NCI-H187 treated with DMSO at 0.1 percent for 48 hours (cell line): ENCODE measurements around the gene TEAD1.

Experiments used
- DNase-seq: peaks from one replicate; lab custom pipeline; 2025; lab: John Stamatoyannopoulos, UW

Gene TEAD1

DNA sequence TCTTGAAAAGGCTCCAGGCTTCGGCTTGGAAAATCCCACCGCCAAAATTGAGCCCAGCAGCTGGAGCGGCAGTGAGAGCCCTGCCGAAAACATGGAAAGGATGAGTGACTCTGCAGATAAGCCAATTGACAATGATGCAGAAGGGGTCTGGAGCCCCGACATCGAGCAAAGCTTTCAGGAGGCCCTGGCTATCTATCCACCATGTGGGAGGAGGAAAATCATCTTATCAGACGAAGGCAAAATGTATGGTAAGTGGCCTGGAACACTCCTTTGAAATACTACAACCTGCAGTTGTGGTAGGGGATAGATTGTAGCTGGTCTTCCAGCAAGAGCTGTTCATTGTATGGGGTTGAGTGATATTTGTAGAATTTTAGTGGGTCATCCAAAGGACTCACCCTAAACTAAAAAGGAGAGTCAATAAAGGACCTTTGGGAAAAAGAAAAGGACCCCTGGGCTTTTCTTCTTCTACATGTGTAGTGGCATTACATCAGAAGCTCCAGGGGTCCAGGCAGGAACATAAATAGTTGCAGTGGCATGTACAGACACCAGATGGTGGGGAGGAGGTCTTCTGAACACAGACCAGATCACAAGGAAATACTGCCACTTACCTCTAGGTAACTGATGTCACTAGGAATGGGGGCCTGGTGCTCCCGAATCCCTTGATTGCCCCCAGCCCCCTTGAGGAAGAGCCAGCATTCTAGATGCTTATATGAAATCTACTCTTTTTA is 90.1 kb downstream of the TEAD1 start:
- DNase-seq = no peak

DNA sequence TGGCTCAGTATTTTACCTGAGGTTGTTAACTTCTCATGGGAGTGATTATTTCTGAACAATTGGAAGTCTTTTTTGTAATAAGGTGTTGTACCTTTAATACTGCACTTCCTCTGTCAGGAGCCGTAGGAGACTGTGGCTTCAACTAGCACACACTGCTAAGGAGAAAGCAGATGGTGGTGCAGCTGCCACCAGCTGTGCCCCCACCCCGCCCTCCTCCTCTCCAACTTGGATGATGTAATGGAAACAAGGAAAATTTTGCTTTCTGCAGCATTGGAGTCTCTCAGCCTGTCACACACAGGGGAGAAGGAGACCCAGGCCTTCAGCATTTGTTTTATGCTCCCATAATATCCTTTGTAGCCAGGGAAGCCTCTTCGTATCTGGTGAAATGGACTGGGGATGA is 91.2 kb downstream of the TEAD1 start:
- peak; percentile 26 for DNase-seq

- no peak for DNase-seq
Measured at GRCh38 chr11:12767027-12767426, 92.8 kb downstream of the TEAD1 start.

- DNase-seq = no peak
Measured at GRCh38 chr11:12767577-12767976, 93.4 kb downstream of the TEAD1 start.

- DNase-seq = no peak
Measured at GRCh38 chr11:12768726-12769673, 94.8 kb downstream of the TEAD1 start.

GRCh38 chr11:12769834-12770345 is 95.7 kb downstream of the TEAD1 start:
- DNase-seq = no peak

GRCh38 chr11:12770435-12770834 is 96.2 kb downstream of the TEAD1 start:
- DNase-seq = no peak

DNA sequence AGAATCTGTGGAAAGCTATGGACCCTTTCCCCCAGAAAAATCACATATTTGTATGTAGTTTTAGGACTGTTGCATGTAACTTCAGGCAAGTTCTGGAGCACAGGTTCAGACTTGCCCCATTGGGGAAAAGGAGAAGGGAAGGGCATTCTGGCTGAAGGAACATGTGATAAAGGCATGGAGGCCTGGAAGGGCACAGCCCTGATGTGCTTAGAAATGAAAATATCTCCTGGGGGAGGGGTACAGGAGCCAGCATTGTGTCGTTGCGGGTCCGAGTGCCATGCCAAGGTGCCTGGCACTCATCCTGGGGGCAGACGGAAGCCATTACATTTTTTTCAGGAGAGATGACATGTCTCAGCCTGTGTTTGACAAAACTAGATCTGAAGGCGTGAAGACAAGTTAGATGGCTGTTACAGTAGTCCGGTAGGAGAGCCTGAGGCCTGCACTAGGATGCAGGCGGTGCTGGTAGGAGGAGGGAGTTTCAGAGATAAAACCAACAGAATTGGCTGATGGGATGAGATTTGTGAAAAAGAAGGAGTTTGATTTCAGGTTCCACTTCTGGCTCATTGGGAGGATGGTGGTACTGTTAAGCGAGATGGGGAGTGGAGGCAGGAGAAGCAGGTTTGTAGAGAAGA is 96.9 kb downstream of the TEAD1 start:
- no peak for DNase-seq

- DNase-seq = no peak
Measured at GRCh38 chr11:12771875-12772274, 97.7 kb downstream of the TEAD1 start.

DNA sequence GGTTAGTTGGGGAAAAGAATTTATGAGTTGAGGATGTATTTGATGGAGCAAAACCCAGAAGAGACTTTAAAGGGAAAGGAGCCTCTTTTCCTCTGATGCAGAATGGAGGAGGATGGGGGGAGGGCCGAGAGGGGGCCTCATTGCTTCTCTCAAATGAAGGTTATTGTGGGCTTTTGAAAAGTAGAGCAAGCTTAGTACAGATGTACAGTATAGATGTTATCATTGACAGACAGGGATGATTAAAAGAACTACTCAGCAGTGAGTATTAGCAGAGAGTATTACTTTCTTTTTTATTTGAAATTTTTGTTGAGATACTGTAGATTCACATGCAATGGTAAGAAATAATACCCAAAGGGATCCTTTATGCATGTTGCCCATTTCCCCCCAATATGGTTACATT is 98.1 kb downstream of the TEAD1 start:
- no peak for DNase-seq

DNA sequence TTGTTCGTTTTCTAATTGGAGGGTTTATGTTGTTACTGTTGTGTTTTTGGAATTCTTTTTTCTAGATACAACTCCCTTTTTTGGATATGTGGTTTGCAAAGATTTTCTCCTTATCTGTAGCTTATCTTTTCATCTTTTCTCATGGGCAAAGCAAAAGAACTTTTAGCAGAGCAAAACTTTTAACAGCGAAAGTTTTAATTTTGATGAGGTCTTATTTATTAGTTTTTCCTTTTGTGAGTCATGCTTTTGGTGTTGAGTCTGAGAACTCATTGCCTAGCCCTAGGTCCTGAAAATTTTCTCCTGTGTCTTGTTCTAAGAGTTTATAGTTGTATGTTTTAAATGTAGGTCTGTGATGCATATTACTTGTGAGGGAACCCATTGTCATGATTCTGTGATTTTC is 99.4 kb downstream of the TEAD1 start:
- no peak for DNase-seq

DNA sequence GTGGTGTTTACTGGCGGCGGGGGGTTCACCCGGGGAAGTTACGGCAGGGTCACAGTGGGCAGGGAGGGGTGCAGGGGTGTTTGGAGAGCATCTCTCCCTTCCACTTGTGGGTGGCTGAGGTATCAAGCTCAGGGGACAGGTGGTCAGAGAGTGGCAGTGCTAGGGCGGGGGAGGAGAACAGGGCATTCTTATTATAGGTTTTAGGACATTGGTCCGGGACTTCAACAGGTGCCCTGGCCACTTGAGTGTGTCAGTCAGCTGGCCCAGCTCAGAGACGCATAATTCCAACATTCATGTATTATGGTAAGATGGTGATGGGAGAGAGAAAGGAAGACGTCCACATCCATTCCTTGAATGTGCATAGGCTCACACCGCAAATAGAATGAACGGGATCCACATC is 101.7 kb downstream of the TEAD1 start:
- DNase-seq = no peak

DNA sequence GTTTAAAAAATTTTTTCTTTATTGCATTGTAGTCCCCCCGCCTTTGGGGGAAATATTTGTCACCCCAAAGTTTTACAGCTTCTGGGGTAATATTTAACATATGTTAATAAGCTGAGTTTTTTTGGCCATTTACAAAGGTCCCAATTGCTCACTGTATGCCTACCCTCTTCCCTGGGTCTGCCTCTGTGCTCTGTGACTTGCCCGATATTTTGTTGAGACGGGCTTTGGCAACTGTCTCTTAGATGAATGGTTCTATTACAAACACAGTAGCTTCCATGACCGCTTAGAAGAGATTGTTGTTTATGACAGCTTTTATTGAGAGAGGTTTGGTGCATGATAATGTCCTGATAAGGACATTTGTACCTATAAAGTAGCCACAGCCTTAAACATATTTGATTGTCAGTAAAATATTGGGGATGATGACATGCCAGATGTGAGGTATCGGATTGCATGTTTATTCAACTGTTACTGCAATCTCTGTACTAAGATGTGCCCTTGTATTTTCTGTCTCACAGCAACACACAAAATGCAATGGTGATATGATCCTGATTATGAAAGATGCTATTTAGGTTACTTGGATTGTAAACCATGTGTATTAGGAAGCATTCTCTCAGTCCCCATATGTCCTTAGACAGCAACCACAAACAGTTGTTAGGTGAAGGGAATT is 103.1 kb downstream of the TEAD1 start:
- DNase-seq = no peak

GRCh38 chr11:12778240-12778905 is 104.2 kb downstream of the TEAD1 start:
- DNase-seq = peak; percentile 28

DNA sequence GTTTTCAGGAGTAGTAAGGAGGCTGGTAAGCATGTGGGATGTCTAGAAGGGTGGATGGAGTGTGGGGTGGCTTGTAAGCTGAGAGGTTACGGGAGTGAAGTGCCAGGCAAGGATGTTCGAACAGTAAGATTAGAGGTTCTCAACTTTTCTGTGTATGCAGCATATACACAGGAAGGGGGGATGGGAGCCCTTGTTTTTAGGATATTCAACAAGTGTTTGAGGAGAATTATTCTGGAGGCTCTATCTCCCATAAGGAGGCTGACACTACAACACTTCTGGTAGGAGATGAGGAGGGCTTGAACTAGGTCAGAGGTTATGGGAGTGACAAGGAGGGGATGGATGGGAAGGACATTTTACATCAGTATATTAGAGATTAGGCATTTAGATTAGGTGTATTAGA is 109.5 kb downstream of the TEAD1 start:
- DNase-seq = no peak

DNA sequence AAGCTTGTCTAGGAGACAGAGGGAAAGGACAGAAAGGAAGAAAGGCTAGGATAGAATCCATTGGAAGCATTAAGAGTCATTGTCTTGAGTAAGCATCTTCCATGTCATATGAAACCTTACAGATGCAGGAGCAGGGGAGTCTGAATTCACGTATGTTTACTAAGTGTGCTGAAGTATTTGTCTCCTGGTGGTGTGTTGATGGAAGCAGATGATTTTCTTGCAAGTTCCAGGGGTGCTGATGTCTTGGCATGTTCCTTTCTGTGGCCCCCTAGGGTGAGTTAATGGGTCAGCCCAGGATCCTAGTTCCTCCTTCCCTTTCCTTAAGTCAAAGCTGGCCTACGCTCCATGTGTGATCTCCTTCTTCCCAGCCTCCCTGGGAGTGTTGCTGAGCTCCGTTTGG is 110.2 kb downstream of the TEAD1 start:
- DNase-seq = no peak

DNA sequence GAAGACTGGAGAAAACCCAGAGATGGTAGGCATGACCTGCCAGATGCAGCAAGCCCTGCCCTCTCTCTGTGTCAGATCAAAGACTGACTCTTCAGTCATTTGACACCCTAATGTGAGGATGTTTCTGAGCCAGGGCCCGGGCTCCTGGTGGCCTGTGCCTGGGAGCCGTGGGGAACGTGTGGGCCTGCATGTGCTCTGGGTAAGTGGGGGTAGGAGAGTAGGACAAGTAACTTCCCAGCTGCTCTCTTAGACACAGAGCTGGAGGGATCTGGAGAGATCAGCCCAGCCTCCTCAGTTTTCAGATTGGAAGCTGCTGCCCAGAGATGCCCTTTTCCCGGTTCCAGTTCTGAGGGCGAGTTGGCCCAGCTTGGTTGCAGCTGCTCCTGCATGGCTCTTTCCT is 110.8 kb downstream of the TEAD1 start:
- DNase-seq = no peak

GRCh38 chr11:12785901-12786300 is 111.7 kb downstream of the TEAD1 start:
- DNase-seq = peak; percentile 79

DNA sequence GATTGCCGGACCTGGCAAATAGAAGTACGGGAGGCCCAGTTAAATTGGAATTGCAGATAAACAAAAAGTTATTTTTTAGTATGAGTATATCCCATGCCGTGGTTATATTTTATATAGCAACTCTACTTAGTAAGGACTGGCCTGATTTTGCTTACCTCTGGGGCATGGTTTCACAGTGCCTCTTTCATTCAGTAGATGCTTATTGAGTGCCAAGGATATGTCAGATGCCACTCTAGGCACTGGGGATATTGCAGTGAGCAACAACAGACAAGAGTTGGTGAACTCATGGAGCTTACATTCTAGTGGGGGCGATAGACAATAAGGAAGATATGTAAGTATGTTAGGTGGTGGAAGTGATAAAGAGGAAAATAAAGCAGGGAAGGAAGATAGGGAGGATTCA is 112.2 kb downstream of the TEAD1 start:
- no peak for DNase-seq

DNA sequence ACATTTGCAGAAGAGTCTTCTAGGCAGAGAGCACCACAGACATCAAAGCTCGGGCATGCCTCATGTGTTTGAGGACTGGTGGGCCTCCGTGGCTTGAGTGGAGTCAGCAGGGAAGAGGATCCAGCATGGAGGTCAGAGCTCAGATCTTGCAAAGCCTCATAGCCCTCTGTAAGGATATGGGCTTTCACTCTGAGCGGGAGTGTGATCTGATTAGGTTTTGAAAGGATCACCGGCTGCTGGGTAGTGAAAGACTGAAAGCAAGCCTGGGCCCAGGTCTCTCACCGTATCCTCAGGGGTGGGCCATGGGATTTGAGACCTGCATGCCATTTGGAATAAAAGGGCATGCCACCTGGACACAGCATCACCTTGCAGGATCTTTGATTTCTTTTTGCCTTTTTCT is 112.7 kb downstream of the TEAD1 start:
- no peak for DNase-seq

GRCh38 chr11:12787847-12788246 is 113.6 kb downstream of the TEAD1 start:
- no peak for DNase-seq

GRCh38 chr11:12789054-12789453 is 114.8 kb downstream of the TEAD1 start:
- DNase-seq = no peak
